Islet of Langerhans (tissue), 1 donor: ENCODE data around the gene PSIP1.
"Not testable (repeated sequence)": the region's sequence is repeated elsewhere in the genome, so short reads cannot be mapped to it uniquely, and the experiment has no call there.

Source experiments
- FAIRE-seq: peaks from one replicate; lab custom pipeline; 2011; peaks lifted over from hg19 to GRCh38; lab: Jason Lieb, UNC

Gene PSIP1

GRCh38 chr9:15510789-15511575 lies at the start of gene PSIP1:
TSS of gene PSIP1 (minus strand) at chr9:15510970. CDS start at chr9:15510188, 782 bp downstream.
- no peak for FAIRE-seq

- FAIRE-seq: no peak
These were observed 42.7 kb upstream of the PSIP1 start for GRCh38 chr9:15553528-15553898.

GRCh38 chr9:15552636-15553527 lies 42.1 kb upstream of the PSIP1 start, which contains the start of gene CCDC171:
TSS of gene CCDC171 (plus strand) at chr9:15553043. CDS start at chr9:15564089, 11,046 bp downstream.
- no peak for FAIRE-seq

DNA sequence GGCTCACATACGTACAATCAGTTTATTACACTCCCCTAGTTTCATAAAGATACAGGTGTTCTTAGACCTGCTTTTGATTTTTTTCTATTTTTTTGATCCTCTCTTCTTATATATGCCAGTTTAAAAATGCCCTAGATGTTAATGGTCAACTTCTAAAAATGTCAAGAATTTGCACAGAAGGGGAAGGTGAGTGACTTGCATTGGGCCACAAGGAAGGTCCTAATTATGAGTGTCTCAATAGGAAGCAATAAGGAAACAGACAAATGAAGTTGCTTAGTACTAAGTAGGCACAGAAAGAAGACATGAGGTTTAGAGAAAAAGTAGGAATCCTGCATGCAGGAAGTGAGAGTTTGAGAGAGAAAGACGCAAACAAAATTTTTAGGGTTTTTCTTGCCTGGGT lies 38.8 kb upstream of the PSIP1 start:
- no peak for FAIRE-seq

DNA sequence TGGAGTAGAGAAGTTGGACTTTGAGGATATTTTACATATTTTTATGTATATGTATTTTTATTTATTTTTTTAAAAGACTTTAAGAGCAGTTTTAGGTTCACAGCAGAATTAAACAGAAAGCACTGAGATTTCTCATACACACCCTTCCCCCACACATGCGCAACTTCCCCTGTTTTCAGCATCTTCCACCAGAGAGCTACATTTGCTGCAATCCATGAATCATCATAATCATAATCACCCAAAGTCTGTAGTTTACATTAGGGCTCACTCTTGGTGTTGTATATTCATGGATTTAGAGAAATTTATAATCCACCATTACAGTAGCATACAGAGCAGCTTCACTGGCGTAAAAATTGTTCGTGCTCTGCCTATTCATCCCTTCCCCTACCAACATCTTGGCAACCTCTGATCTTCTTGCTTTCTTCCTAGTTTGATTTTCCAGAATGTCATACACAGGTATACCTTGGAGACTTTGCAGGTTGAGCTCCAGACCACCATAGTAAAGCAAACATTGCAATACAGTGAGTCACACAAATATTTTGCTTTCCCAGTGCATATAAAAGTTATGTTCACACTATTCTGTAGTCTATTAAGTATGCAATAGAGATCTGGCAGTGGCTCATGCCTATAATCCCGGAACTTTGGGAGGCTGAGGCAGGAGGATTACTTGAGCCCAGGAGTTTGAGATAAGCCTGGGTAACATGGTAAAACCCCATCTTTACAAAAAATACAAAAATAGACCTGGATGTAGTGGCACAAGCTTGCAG lies 32.5 kb upstream of the PSIP1 start:
- no peak for FAIRE-seq

GRCh38 chr9:15542624-15543023 lies 31.9 kb upstream of the PSIP1 start:
- FAIRE-seq: no peak

- FAIRE-seq: no peak
These were observed 31.1 kb upstream of the PSIP1 start for GRCh38 chr9:15541872-15542271.

- FAIRE-seq: no peak
These were observed 20.6 kb upstream of the PSIP1 start for GRCh38 chr9:15531380-15531779.

- FAIRE-seq: no peak
These were observed 19.0 kb upstream of the PSIP1 start for GRCh38 chr9:15529566-15530324.

GRCh38 chr9:15527035-15527434 lies 16.3 kb upstream of the PSIP1 start:
- FAIRE-seq: not testable (repeated sequence)

- no peak for FAIRE-seq
These were observed 15.2 kb upstream of the PSIP1 start for GRCh38 chr9:15525958-15526357.

DNA sequence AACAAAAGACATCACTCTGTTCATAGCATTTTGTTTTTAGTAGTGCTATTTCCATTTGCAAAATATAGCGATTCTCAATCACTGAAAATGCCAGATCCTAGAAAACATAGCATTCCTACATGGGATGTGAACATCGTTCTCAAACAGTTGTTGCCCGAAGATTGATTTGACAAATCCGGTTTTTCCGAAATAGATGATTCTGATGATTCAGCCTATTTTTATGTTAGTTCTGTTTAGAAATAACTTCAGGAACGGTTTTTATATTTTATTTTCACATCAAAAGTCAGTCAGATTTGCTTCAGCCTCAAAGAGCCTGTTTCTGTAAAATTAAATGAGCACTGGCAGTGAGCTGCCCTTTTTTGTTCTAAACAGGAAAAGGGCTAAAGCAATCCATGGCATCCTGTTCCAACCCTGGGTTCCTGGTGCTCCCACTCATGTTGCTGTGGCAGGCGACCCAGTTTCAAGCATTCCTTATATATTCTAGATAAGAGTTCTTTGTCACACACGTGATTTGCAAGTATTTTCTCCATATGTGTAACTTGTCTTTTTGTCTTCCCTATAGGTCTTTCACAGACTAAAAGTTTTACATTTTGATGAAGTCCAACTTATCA lies 14.2 kb upstream of the PSIP1 start:
- FAIRE-seq: no peak

DNA sequence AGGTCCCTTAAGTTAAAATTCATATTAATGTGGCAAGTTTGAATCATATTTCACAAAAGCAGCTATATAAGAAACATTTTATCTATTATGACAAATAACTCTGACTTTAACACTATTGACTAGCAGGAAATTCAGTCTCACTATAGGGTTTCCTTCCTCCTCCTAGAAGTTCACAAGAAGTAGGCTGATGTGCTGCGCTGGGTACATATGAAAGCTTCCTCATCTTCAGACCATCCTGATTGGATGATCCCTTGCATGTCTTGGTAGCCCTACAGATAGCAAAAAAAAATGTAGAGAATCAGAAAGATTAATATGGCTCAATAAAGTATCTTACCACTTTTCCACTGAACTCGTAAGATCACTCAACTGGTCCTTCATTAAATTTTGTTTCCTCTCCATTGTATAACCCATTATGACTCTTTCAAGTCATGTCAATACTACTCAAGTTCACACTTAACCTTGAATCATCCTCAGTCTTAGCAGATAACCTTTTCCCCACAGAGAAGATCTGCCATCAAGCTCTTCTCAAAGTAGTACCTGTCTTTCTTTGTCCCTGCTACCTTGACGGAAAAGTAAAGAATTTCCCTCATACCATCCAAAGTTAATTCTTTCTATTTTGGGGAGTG lies 11.5 kb upstream of the PSIP1 start:
- no peak for FAIRE-seq

DNA sequence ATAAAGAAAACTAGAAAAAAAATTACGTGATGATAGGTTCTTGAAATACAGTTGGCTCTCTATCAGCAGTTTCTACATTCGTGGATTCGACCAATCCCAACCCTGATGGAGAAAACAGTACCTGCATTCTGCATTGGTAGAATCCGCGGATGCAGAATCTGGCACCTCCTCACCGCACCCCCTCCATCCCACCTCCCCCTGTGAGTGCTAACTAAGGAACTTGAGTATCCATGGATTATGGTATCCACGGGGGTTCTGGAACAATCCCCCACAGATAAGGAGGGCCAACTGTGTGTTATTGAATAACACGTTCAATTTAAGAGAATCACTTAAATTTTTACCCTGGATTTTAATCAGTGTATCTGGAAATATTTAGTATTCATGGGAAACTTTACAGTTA lies 10.5 kb upstream of the PSIP1 start:
- no peak for FAIRE-seq

DNA sequence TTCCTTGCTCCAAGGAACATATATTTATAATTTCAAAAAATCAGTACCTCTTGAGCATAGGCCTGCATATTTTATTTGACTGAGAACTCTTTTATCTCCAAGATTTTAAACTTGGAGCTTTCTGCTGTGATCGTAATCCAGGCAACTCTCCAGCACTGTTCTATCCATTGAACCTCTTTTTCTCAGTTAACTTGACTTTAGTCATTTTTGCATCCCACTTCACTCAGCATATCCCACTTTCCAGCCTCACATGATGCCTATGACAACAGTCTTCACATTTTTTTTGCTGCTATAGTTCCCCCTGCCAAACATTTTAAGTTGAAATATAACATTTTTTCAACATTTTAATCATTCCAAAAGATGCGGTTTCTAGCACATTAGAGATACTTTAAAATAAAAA lies 9.1 kb upstream of the PSIP1 start:
- no peak for FAIRE-seq

- FAIRE-seq: no peak
These were observed 2.6 kb upstream of the PSIP1 start for GRCh38 chr9:15513335-15513734.

- no peak for FAIRE-seq
These were observed 2.1 kb upstream of the PSIP1 start for GRCh38 chr9:15512889-15513288.

- no peak for FAIRE-seq
These were observed 1.4 kb upstream of the PSIP1 start for GRCh38 chr9:15512204-15512603.

GRCh38 chr9:15509931-15510788 lies 610 bp downstream of the PSIP1 start:
- no peak for FAIRE-seq

GRCh38 chr9:15505921-15506320 lies 4.8 kb downstream of the PSIP1 start:
- no peak for FAIRE-seq
